ENCODE results near the gene ABCA2. TPM values are rescaled to one million over a fixed set of nuclear protein-coding genes. Genes with fewer than 3 reads are reported as not detected.

ABCA2 gene
- total RNA-seq, 1 experiment from 2014 or later = 10.9 TPM

- Histone ChIP-seq H3K4me3 (no peak overlapping the region), H3K27me3 (no peaks in the 10 kb centered on the region), H3K36me3 (no peaks in the 10 kb centered on the region), H3K9me3 (no peaks in the 10 kb centered on the region)
- no peak for DNase-seq
These were observed 25.4 kb downstream of the ABCA2 start for GRCh38 chr9:137002646-137003041.

GRCh38 chr9:137001857-137002645 is 26.0 kb downstream of the ABCA2 start:
- Histone ChIP-seq H3K4me3 (no peak overlapping the region), H3K27me3 (no peaks in the 10 kb centered on the region), H3K9me3 (no peaks in the 10 kb centered on the region), H3K36me3 (no peaks in the 10 kb centered on the region)
- DNase-seq = no peak

- Histone ChIP-seq H3K9me3 (no peaks in the 10 kb centered on the region), H3K4me3 (no peak overlapping the region), H3K27me3 (no peaks in the 10 kb centered on the region), H3K36me3 (no peaks in the 10 kb centered on the region)
- DNase-seq = no peak
These were observed 27.7 kb downstream of the ABCA2 start for GRCh38 chr9:137000177-137000930.

GRCh38 chr9:136997830-136998234 is 30.2 kb downstream of the ABCA2 start:
- no peaks in the 10 kb centered on the region for H3K36me3 ChIP-seq
- DNase-seq = no peak

GRCh38 chr9:136997371-136997770 is 30.7 kb downstream of the ABCA2 start:
- no peaks in the 10 kb centered on the region for H3K27me3 ChIP-seq

More at GRCh38 chr9:136997830-136998234, 30.2 kb downstream of the ABCA2 start:
- H3K27me3 ChIP-seq = no peaks in the 10 kb centered on the region
- H3K9me3 ChIP-seq = no peaks in the 10 kb centered on the region
- H3K4me3 ChIP-seq = no peak overlapping the region

GRCh38 chr9:136996361-136997292 is 31.4 kb downstream of the ABCA2 start, which contains the start of gene CLIC3:
Gene CLIC3 (minus strand): TSS chr9:136996568. CDS start chr9:136996543, 25 bp downstream.
- Histone ChIP-seq H3K27me3 (no peaks in the 10 kb centered on the region), H3K36me3 (no peaks in the 10 kb centered on the region), H3K4me3 (no peak within 1 kb of the TSS), H3K9me3 (no peaks in the 10 kb centered on the region)
- DNase-seq = peak; percentile 51

More at GRCh38 chr9:136997371-136997770, 30.7 kb downstream of the ABCA2 start:
- H3K36me3 ChIP-seq = no peaks in the 10 kb centered on the region
- no peaks in the 10 kb centered on the region for H3K9me3 ChIP-seq
- no peak overlapping the region for H3K4me3 ChIP-seq
- no peak for DNase-seq

GRCh38 chr9:136995772-136996311 is 32.2 kb downstream of the ABCA2 start:
- H3K27me3 ChIP-seq = no peaks in the 10 kb centered on the region
- H3K4me3 ChIP-seq = no peak overlapping the region
- no peaks in the 10 kb centered on the region for H3K36me3 ChIP-seq
- peak; percentile 88 for DNase-seq
- H3K9me3 ChIP-seq = no peaks in the 10 kb centered on the region

- Histone ChIP-seq H3K4me3 (no peak overlapping the region), H3K27me3 (no peaks in the 10 kb centered on the region), H3K36me3 (no peaks in the 10 kb centered on the region), H3K9me3 (no peaks in the 10 kb centered on the region)
- no peak for DNase-seq
These were observed 32.7 kb downstream of the ABCA2 start for GRCh38 chr9:136995362-136995761.

- Histone ChIP-seq H3K27me3 (no peaks in the 10 kb centered on the region), H3K36me3 (no peaks in the 10 kb centered on the region), H3K9me3 (no peaks in the 10 kb centered on the region), H3K4me3 (no peak overlapping the region)
- no peak for DNase-seq
These were observed 33.2 kb downstream of the ABCA2 start for GRCh38 chr9:136994888-136995230.

- Histone ChIP-seq H3K9me3 (no peaks in the 10 kb centered on the region), H3K36me3 (no peaks in the 10 kb centered on the region), H3K27me3 (no peaks in the 10 kb centered on the region), H3K4me3 (no peak overlapping the region)
- DNase-seq = no peak
These were observed 33.7 kb downstream of the ABCA2 start for GRCh38 chr9:136994180-136994887.

- DNase-seq = no peak
- no peaks in the 10 kb centered on the region for H3K27me3 ChIP-seq
- H3K4me3 ChIP-seq = peak overlapping the region; percentile 74
- H3K36me3 ChIP-seq = no peaks in the 10 kb centered on the region
- no peaks in the 10 kb centered on the region for H3K9me3 ChIP-seq
These were observed 35.1 kb downstream of the ABCA2 start for GRCh38 chr9:136992819-136993369.

- Histone ChIP-seq H3K27me3 (no peaks in the 10 kb centered on the region), H3K9me3 (no peaks in the 10 kb centered on the region), H3K4me3 (peak within 1 kb of the TSS; percentile 74), H3K36me3 (no peaks in the 10 kb centered on the region)
- peak; percentile 85 for DNase-seq
These were observed 35.8 kb downstream of the ABCA2 start, which contains the start of gene PAXX for GRCh38 chr9:136991993-136992818. Gene PAXX (plus strand): TSS chr9:136992422. CDS start chr9:136992444, 22 bp downstream.

- H3K27me3 ChIP-seq = no peaks in the 10 kb centered on the region
- H3K36me3 ChIP-seq = no peaks in the 10 kb centered on the region
- H3K4me3 ChIP-seq = no peak overlapping the region
- no peak for DNase-seq
- H3K9me3 ChIP-seq = no peaks in the 10 kb centered on the region
These were observed 37.7 kb downstream of the ABCA2 start for GRCh38 chr9:136990242-136990911.

- Histone ChIP-seq H3K27me3 (no peaks in the 10 kb centered on the region), H3K4me3 (no peak overlapping the region), H3K36me3 (no peaks in the 10 kb centered on the region), H3K9me3 (no peaks in the 10 kb centered on the region)
- no peak for DNase-seq
These were observed 39.2 kb downstream of the ABCA2 start for GRCh38 chr9:136988872-136989271.

Data from MG63 (cell line).